Caco-2 (cell line): ENCODE data around the gene FKBP1B. TPM values are rescaled to one million over a fixed set of nuclear protein-coding genes. Genes with fewer than 3 reads are reported as not detected.
"Not testable (repeated sequence)": the region's sequence is repeated elsewhere in the genome, so short reads cannot be mapped to it uniquely, and the experiment has no call there.

Source experiments
- BruUV-seq: library from RNA; stranded (reverse); fragments of 400-500 nt; replicated peaks from 2 replicates; lab custom pipeline; 2021; lab: Mats Ljungman, UMichigan
- CTCF ChIA-PET: fragments of 300-600 bp; sonication (Branson Sonifier 250); formaldehyde crosslinking; loops from one replicate; lab custom pipeline; 2022; ENCODE audit warnings: antibody characterized with exemption; lab: Charles Lee
- POLR2A ChIA-PET: fragments of 300-600 bp; sonication (Branson Sonifier 250); formaldehyde crosslinking; loops from one replicate; lab custom pipeline; 2022; ENCODE audit warnings: antibody characterized with exemption; lab: Charles Lee
- DNase-seq, 2 experiments: peaks; one replicate each; pipeline versions ENCODE4 v3.0.0 to v3.0.0-alpha.2; 2020 to 2022
- H3K27me3 ChIP-seq: replicated peaks from 2 replicates; pipeline ENCODE4 v1.6.0; 2011; ENCODE audit warnings: low read length; ENCODE audit not compliant: control insufficient read depth, insufficient read depth
- H3K36me3 ChIP-seq: 2 replicates; pipeline ENCODE4 v1.5.1; 2011; ENCODE audit warnings: low read length; ENCODE audit not compliant: control insufficient read depth, insufficient read depth
- H3K4me1 ChIP-seq: fragments of 250-450 bp; sonication (Bioruptor Pico); 2 replicates; pipeline ENCODE4 v1.5.1; 2020; ENCODE audit warnings: mild to moderate bottlenecking
- H3K4me3 ChIP-seq: 2 replicates; pipeline ENCODE4 v1.5.1; 2011; ENCODE audit warnings: low read depth, mild to moderate bottlenecking, control low read depth, low read length
- H3K9me3 ChIP-seq: fragments of 250-450 bp; sonication (Bioruptor Pico); 2 replicates; pipeline ENCODE4 v1.5.1; 2020; ENCODE audit warnings: mild to moderate bottlenecking, moderate library complexity
- H3K27ac Mint-ChIP-seq: one replicate; pipeline ENCODE4 v1.8.0; 2022; ENCODE audit warnings: mixed read lengths; ENCODE audit not compliant: unreplicated experiment
- H3K27me3 Mint-ChIP-seq: one replicate; pipeline ENCODE4 v1.8.0; 2022; ENCODE audit warnings: mixed read lengths; ENCODE audit not compliant: insufficient read depth, unreplicated experiment
- H3K36me3 Mint-ChIP-seq: one replicate; pipeline ENCODE4 v1.8.0; 2022; ENCODE audit warnings: mild to moderate bottlenecking, mixed read lengths; ENCODE audit not compliant: insufficient read depth, unreplicated experiment
- H3K4me1 Mint-ChIP-seq: one replicate; pipeline ENCODE4 v1.8.0; 2022; ENCODE audit warnings: low read depth, mixed read lengths; ENCODE audit not compliant: unreplicated experiment
- H3K4me3 Mint-ChIP-seq: one replicate; pipeline ENCODE4 v1.8.0; 2022; ENCODE audit warnings: mild to moderate bottlenecking, moderate library complexity, mixed read lengths; ENCODE audit not compliant: unreplicated experiment
- H3K9me3 Mint-ChIP-seq: one replicate; pipeline ENCODE4 v1.8.0; 2022; ENCODE audit warnings: mixed read lengths; ENCODE audit not compliant: unreplicated experiment
- CTCF ChIP-seq, 2 experiments: fragments of 200-600 bp in 1 of 2; IDR thresholded peaks; 1 replicate in 1 of 2; 2 replicates in 1 of 2; pipeline versions ENCODE4 v1.5.1 to v1.8.0; 2011 to 2022; ENCODE audit warnings: antibody characterized with exemption in 1 of 2, control low read depth in 1 of 2, inconsistent platforms in 1 of 2, low read depth in 1 of 2, low read length in 1 of 2, mild to moderate bottlenecking in 1 of 2, moderate library complexity in 1 of 2; ENCODE audit not compliant: insufficient read depth in 1 of 2, severe bottlenecking in 1 of 2, unreplicated experiment in 1 of 2
- intact Hi-C: fragments of 100-400 bp; cut with micrococcal nuclease; formaldehyde crosslinking; loops from one replicate; pipeline ENCODE4 v1.10.0; 2022; ENCODE audit not compliant: unreplicated experiment
- total RNA-seq: library from RNA; stranded (reverse); gene quantifications from 2 replicates; pipeline ENCODE4 v1.2.3, GENCODE V29; 2022

FKBP1B gene
- total RNA-seq, 1 experiment from 2014 or later: 3.2 TPM

DNA sequence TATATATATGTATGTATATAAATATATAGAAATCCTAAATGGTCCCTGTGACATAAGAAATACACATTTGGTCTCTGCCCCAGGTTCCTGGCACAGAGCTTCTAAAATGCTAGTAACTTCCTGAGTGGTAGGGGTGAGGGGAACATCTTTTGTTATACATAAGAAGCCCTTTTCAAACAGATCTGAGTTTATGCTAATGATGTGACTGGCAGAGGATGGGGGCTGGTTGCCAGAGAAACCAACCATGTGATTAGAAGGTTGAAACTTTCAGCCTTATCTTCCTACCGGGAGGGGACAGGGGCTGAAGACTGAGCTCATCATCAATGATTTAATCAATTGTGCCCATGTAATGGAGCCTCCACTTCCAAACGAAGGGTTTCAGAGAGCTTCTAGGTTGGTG, 23.3 kb upstream of the FKBP1B start:
- POLR2A ChIA-PET: no interaction called here

GRCh38 chr2:24038786-24039499, 10.6 kb upstream of the FKBP1B start:
- Histone ChIP-seq H3K27me3 (no peaks in the 10 kb centered on the region), H3K9me3 (no peaks in the 10 kb centered on the region), H3K4me3 (no peak overlapping the region), H3K4me1 (no peaks in the 10 kb centered on the region), H3K36me3 (no peaks in the 10 kb centered on the region)
- H3K9me3 Mint-ChIP-seq: no peaks in the 10 kb centered on the region
- TF ChIP-seq CTCF (IDR thresholded peaks at IDR 0.05; ENCODE audit: insufficient read depth in 1 of 2, low read depth in 1 of 2, low read length in 1 of 2, severe bottlenecking in 1 of 2, unreplicated experiment in 1 of 2): no peak
- intact Hi-C loops: no loop called here
- DNase-seq: no peak
- CTCF ChIA-PET: no interaction called here
- no peaks in the 10 kb centered on the region for H3K36me3 Mint-ChIP-seq
- H3K4me1 Mint-ChIP-seq: no peaks in the 10 kb centered on the region
- no peaks in the 10 kb centered on the region for H3K27me3 Mint-ChIP-seq
- H3K27ac Mint-ChIP-seq: no peak overlapping the region
- BruUV-seq: no TSS peak
- H3K4me3 Mint-ChIP-seq: no peak overlapping the region
- POLR2A ChIA-PET: interaction anchor here (0.6 kb wide), 1 partner anchor 13 kb away, joined by 3 read pairs; no protein-coding TSS in a partner anchor

More for the DNA sequence above, 23.3 kb upstream of the FKBP1B start:
- Mint-ChIP-seq H3K27ac (no peak overlapping the region), H3K4me1 (no peaks in the 10 kb centered on the region), H3K36me3 (peaks cover 7% of the 10 kb centered on the region), H3K27me3 (no peaks in the 10 kb centered on the region), H3K4me3 (no peak overlapping the region), H3K9me3 (no peaks in the 10 kb centered on the region)
- no peak for DNase-seq
- H3K36me3 ChIP-seq: peaks cover 2% of the 10 kb centered on the region; the same call in 1 of the 2 replicates
- intact Hi-C loops: no loop called here
- no peak for TF ChIP-seq CTCF (IDR thresholded peaks at IDR 0.05; ENCODE audit: insufficient read depth in 1 of 2, low read depth in 1 of 2, low read length in 1 of 2, severe bottlenecking in 1 of 2, unreplicated experiment in 1 of 2)
- H3K27me3 ChIP-seq: no peaks in the 10 kb centered on the region
- no peaks in the 10 kb centered on the region for H3K4me1 ChIP-seq
- CTCF ChIA-PET: interaction anchor here (0.6 kb wide), 1 partner anchor 196 kb away, joined by 3 read pairs; no protein-coding TSS in a partner anchor
- H3K4me3 ChIP-seq: no peak overlapping the region
- no peaks in the 10 kb centered on the region for H3K9me3 ChIP-seq
- BruUV-seq: no TSS peak

- no peaks in the 10 kb centered on the region for H3K27me3 ChIP-seq
- Mint-ChIP-seq H3K27me3 (no peaks in the 10 kb centered on the region), H3K36me3 (no peaks in the 10 kb centered on the region), H3K4me3 (no peak overlapping the region), H3K27ac (no peak overlapping the region), H3K4me1 (peaks cover 7% of the 10 kb centered on the region), H3K9me3 (no peaks in the 10 kb centered on the region)
- H3K9me3 ChIP-seq: no peaks in the 10 kb centered on the region
- POLR2A ChIA-PET: no interaction called here
- no peak for TF ChIP-seq CTCF (IDR thresholded peaks at IDR 0.05; ENCODE audit: insufficient read depth in 1 of 2, low read depth in 1 of 2, low read length in 1 of 2, severe bottlenecking in 1 of 2, unreplicated experiment in 1 of 2)
- H3K36me3 ChIP-seq: no peaks in the 10 kb centered on the region
- H3K4me1 ChIP-seq: no peaks in the 10 kb centered on the region
- BruUV-seq: no TSS peak
- CTCF ChIA-PET: no interaction called here
- DNase-seq: no peak
- no peak overlapping the region for H3K4me3 ChIP-seq
- intact Hi-C loops: no loop called here
Observed at GRCh38 chr2:24040511-24040910, 9.0 kb upstream of the FKBP1B start.

- BruUV-seq, H3K36me3 Mint-ChIP-seq, POLR2A ChIA-PET, H3K27ac Mint-ChIP-seq, H3K27me3 Mint-ChIP-seq, H3K4me3 Mint-ChIP-seq, H3K4me3 ChIP-seq, H3K4me1 Mint-ChIP-seq, H3K9me3 Mint-ChIP-seq, CTCF ChIA-PET, H3K27me3 ChIP-seq, intact Hi-C loops, H3K9me3 ChIP-seq, H3K36me3 ChIP-seq, DNase-seq, H3K4me1 ChIP-seq: not testable (repeated sequence)
Observed at GRCh38 chr2:24043133-24043532, 6.4 kb upstream of the FKBP1B start.
